Liver (tissue), 9 donors: ENCODE measurements around the gene DCTPP1. TPM values are rescaled to one million over a fixed set of nuclear protein-coding genes. Genes with fewer than 3 reads are reported as not detected.
A peak's percentile ranks its signal among the peaks of the same experiment; 100 is the strongest.

Experiments
- DNase-seq: peaks from one replicate; pipeline ENCODE4 v3.0.0-alpha.2; 2017; ENCODE audit warnings: low spot score
- H3K27ac ChIP-seq, 2 donors: one replicate each; pipeline ENCODE4 v1.7.0; 2013; ENCODE audit warnings: inconsistent platforms in 2 of 2, low read length in 2 of 2, control low read depth in 1 of 2, low read depth in 1 of 2, mild to moderate bottlenecking in 1 of 2
- H3K27me3 ChIP-seq, 4 donors: one replicate each; pipeline versions ENCODE4 v1.6.1 to v1.7.0; 2013; ENCODE audit warnings: low read length in 3 of 4, inconsistent platforms in 1 of 4, mild to moderate bottlenecking in 1 of 4, moderate library complexity in 1 of 4; ENCODE audit not compliant: control insufficient read depth in 4 of 4, insufficient read depth in 4 of 4
- H3K36me3 ChIP-seq, 4 donors: one replicate each; pipeline versions ENCODE4 v1.6.1 to v1.7.0; 2013; ENCODE audit warnings: low read length in 3 of 4, mild to moderate bottlenecking in 3 of 4, low read depth in 1 of 4, moderate library complexity in 1 of 4; ENCODE audit not compliant: control insufficient read depth in 4 of 4, insufficient read depth in 3 of 4
- H3K4me1 ChIP-seq, 4 donors: one replicate each; pipeline versions ENCODE4 v1.6.1 to v1.7.0; 2013; ENCODE audit warnings: low read length in 3 of 4, mild to moderate bottlenecking in 3 of 4, moderate library complexity in 1 of 4; ENCODE audit not compliant: control insufficient read depth in 4 of 4, insufficient read depth in 4 of 4
- H3K4me3 ChIP-seq, 3 donors: one replicate each; pipeline versions ENCODE4 v1.6.1 to v1.7.0; 2013; ENCODE audit warnings: low read length in 3 of 3, control low read depth in 1 of 3, low read depth in 1 of 3, mild to moderate bottlenecking in 1 of 3
- H3K9ac ChIP-seq, 2 donors: one replicate each; pipeline ENCODE4 v1.7.0; 2013; ENCODE audit warnings: low read length in 2 of 2, mild to moderate bottlenecking in 2 of 2, moderate library complexity in 2 of 2, control low read depth in 1 of 2, low read depth in 1 of 2
- H3K9me3 ChIP-seq, 4 donors: one replicate each; pipeline versions ENCODE4 v1.6.1 to v1.7.0; 2013; ENCODE audit warnings: low read length in 3 of 4; ENCODE audit not compliant: control insufficient read depth in 4 of 4
- CTCF ChIP-seq: fragments of 150-350 bp; IDR thresholded peaks from 2 replicates; pipeline ENCODE4 v1.5.1; 2017; ENCODE audit warnings: improper control_type of control experiment, low read depth, low read length; ENCODE audit not compliant: missing input control
- EGR1 ChIP-seq, 2 donors: IDR thresholded peaks; 2 replicates each; pipeline ENCODE4 v1.6.1; 2016 to 2018; ENCODE audit warnings: antibody characterized with exemption in 2 of 2, low read depth in 2 of 2
- FOXA1 ChIP-seq: IDR thresholded peaks from 2 replicates; pipeline ENCODE4 v1.6.1; 2016; ENCODE audit warnings: antibody characterized with exemption
- FOXA2 ChIP-seq: IDR thresholded peaks from 2 replicates; pipeline ENCODE4 v1.6.1; 2016; ENCODE audit warnings: antibody characterized with exemption
- GABPA ChIP-seq, 2 donors: IDR thresholded peaks in 1 of 2; conservative IDR thresholded peaks in 1 of 2; 2 replicates each; pipeline ENCODE4 v1.6.1; 2016; ENCODE audit warnings: antibody characterized with exemption in 2 of 2, mild to moderate bottlenecking in 1 of 2, moderate library complexity in 1 of 2
- HNF4A ChIP-seq, 2 donors: conservative IDR thresholded peaks; 2 replicates each; pipeline ENCODE4 v1.6.1; 2016; ENCODE audit warnings: antibody characterized with exemption in 2 of 2, mild to moderate bottlenecking in 2 of 2
- HNF4G ChIP-seq: IDR thresholded peaks from 2 replicates; pipeline ENCODE4 v1.6.1; 2016; ENCODE audit warnings: antibody characterized with exemption
- JUND ChIP-seq, 2 donors: IDR thresholded peaks; 2 replicates each; pipeline ENCODE4 v1.6.1; 2016; ENCODE audit warnings: antibody characterized with exemption in 2 of 2
- MAX ChIP-seq: IDR thresholded peaks from 2 replicates; pipeline ENCODE4 v1.6.1; 2016; ENCODE audit warnings: antibody characterized with exemption
- NR2F2 ChIP-seq: IDR thresholded peaks from 2 replicates; pipeline ENCODE4 v1.6.1; 2016; ENCODE audit warnings: antibody characterized with exemption
- RAD21 ChIP-seq, 2 donors: IDR thresholded peaks; 2 replicates each; pipeline ENCODE4 v1.6.1; 2016; ENCODE audit warnings: antibody characterized with exemption in 2 of 2, mild to moderate bottlenecking in 2 of 2
- REST ChIP-seq: IDR thresholded peaks from 2 replicates; pipeline ENCODE4 v1.6.1; 2016; ENCODE audit warnings: antibody characterized with exemption, mild to moderate bottlenecking
- RXRA ChIP-seq, 2 donors: IDR thresholded peaks; 2 replicates each; pipeline ENCODE4 v1.6.1; 2017 to 2018; ENCODE audit warnings: antibody characterized with exemption in 2 of 2, mild to moderate bottlenecking in 1 of 2
- SP1 ChIP-seq: IDR thresholded peaks from 2 replicates; pipeline ENCODE4 v1.6.1; 2018; ENCODE audit warnings: antibody characterized with exemption, mild to moderate bottlenecking
- TAF1 ChIP-seq: conservative IDR thresholded peaks from 2 replicates; pipeline ENCODE4 v1.6.1; 2016; ENCODE audit warnings: antibody characterized with exemption, mild to moderate bottlenecking
- YY1 ChIP-seq: IDR thresholded peaks from 2 replicates; pipeline ENCODE4 v1.6.1; 2016; ENCODE audit warnings: antibody characterized with exemption, mild to moderate bottlenecking
- ZBTB33 ChIP-seq: IDR thresholded peaks from 2 replicates; pipeline ENCODE4 v1.6.1; 2016; ENCODE audit warnings: antibody characterized with exemption
- WGBS: extraction: QIAGEN DNeasy Blood & Tissue Kit; methylation state at CpG from one replicate; pipeline ENCODE4 v1.1.7; 2013; 5-methylcytosine and 5-hydroxymethylcytosine counted together
- polyA plus RNA-seq, 2 donors: library from polyadenylated mRNA; stranded (reverse) in 1 of 2; unstranded in 1 of 2; fragments of 200-250 nt in 1 of 2; fragments of >200 nt in 1 of 2; fragmentation: Nextera tagmentation in 1 of 2; extraction: Ambion mirVana in 1 of 2; gene quantifications; one replicate each; pipeline versions ENCODE4 v1.2.1 to v1.2.3, GENCODE V29; 2013 to 2015
- total RNA-seq, 2 donors: library from RNA; depleted of rRNA; stranded (reverse); fragments of >200 nt; gene quantifications; one replicate each; pipeline ENCODE4 v1.2.3, GENCODE V29; 2014
- TF ChIP-seq, protein P1 (sequence below): IDR thresholded peaks from 2 replicates; pipeline ENCODE4 v1.6.1; 2016; ENCODE audit warnings: antibody characterized with exemption
- donor health status: healthy.
- donor health status: healthy.
- donor health status: healthy.
- donor health status: healthy.
- donor health status: healthy.

Gene DCTPP1
- total and polyA plus RNA-seq, 4 donors: 6.0 to 18.8 (median 15.0) TPM

GRCh38 chr16:30445408-30446202, 15.8 kb upstream of the DCTPP1 start, which contains the start of gene SEPHS2:
TSS of gene SEPHS2 (minus strand) at chr16:30445874. CDS start at chr16:30445727, 147 bp downstream.
- TF ChIP-seq YY1 (peak; percentile 96), RXRA (IDR thresholded peaks at IDR 0.05) (peak; percentile 94 to 95), FOXA2 (peak; percentile 60), MAX (peak; percentile 94), HNF4A (conservative IDR thresholded peaks at IDR 0.05) (peak; percentile 88 to 96), ZBTB33 (peak; percentile 97), RAD21 (IDR thresholded peaks at IDR 0.05) (peak; percentile 46 to 58), REST (peak; percentile 91), HNF4G (peak; percentile 79), FOXA1 (peak; percentile 79), CTCF (no peak), JUND (IDR thresholded peaks at IDR 0.05) (peak; percentile 72 to 85), GABPA (IDR thresholded peaks at IDR 0.05 in 1 of 2, conservative IDR thresholded peaks at IDR 0.05 in 1 of 2) (peak; percentile 56 to 83), TAF1 (peak; percentile 98), NR2F2 (peak; percentile 61), SP1 (peak; percentile 98), EGR1 (IDR thresholded peaks at IDR 0.05; ENCODE audit: low read depth in 2 of 2) (peak; percentile 52 to 80)
- TF ChIP-seq, protein P1, sequence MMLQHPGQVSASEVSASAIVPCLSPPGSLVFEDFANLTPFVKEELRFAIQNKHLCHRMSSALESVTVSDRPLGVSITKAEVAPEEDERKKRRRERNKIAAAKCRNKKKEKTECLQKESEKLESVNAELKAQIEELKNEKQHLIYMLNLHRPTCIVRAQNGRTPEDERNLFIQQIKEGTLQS: peak; percentile 91
- WGBS: under 1% methylated on average over 59 of the region's 59 CpGs

More at GRCh38 chr16:30445408-30446202, 15.8 kb upstream of the DCTPP1 start, which contains the start of gene SEPHS2:
- Histone ChIP-seq H3K27ac (peak within 1 kb of the TSS; percentile 96 to 99), H3K36me3 (peaks cover 0 to 2% (median 0%) of the 10 kb centered on the region in 4 donors), H3K9ac (peak within 1 kb of the TSS; percentile 92 to 98), H3K27me3 (no peaks in the 10 kb centered on the region), H3K9me3 (no peaks in the 10 kb centered on the region), H3K4me3 (peak within 1 kb of the TSS; percentile 85 to 99 (median 86)), H3K4me1 (peaks cover 4 to 30% (median 18%) of the 10 kb centered on the region in 4 donors)
- DNase-seq: peak; percentile 98
